Measurements from ENCODE around the gene NUPR1.

- TF ChIP-seq CTCF (IDR thresholded peaks at IDR 0.05) (no peak), JUND (IDR thresholded peaks at IDR 0.05) (no peak), EP300 (IDR thresholded peaks at IDR 0.05; ENCODE audit: borderline replicate concordance in 1 of 2, low read depth in 1 of 2, low read length in 1 of 2) (no peak), GATA2 (CRISPR knock-in tag; IDR thresholded peaks at IDR 0.05) (no peak), NRF1 (IDR thresholded peaks at IDR 0.05; ENCODE audit: low read depth, low read length) (no peak), MAX (IDR thresholded peaks at IDR 0.05; ENCODE audit: low read depth) (no peak), SMC3 (IDR thresholded peaks at IDR 0.05; ENCODE audit: low read depth, low read length) (no peak), CHD2 (IDR thresholded peaks at IDR 0.05; ENCODE audit: low read length, partially characterized antibody) (no peak), MXI1 (IDR thresholded peaks at IDR 0.05; ENCODE audit: low read depth, low read length) (no peak), IRF3 (IDR thresholded peaks at IDR 0.05; ENCODE audit: low read depth, low read length) (no peak), RFX5 (IDR thresholded peaks at IDR 0.05; ENCODE audit: low read length) (no peak), TAF1 (IDR thresholded peaks at IDR 0.05; ENCODE audit: borderline replicate concordance, low read depth, low read length) (no peak)
Observed at GRCh38 chr16:28572696-28573510, 34.1 kb upstream of the NUPR1 start.

All from SK-N-SH (cell line).